SK-N-SH (cell line): ENCODE data around the gene TTC27. TPM values are rescaled to one million over a fixed set of nuclear protein-coding genes. Genes with fewer than 3 reads are reported as not detected.

Experiments used
- CTCF ChIA-PET: fragments of 300-600, 350-600 bp; formaldehyde crosslinking; extraction: SDS; loops from one replicate; lab custom pipeline; 2021; lab: Yijun Ruan, JAX
- POLR2A ChIA-PET: fragments of 350-600 bp; sonication (Branson Sonifier 250); formaldehyde crosslinking; extraction: SDS; loops from one replicate; lab custom pipeline; 2020; ENCODE audit warnings: antibody characterized with exemption, inconsistent platforms; lab: Yijun Ruan, JAX
- DNase-seq: peaks from one replicate; pipeline ENCODE4 v3.0.0; 2012
- H2AFZ ChIP-seq: fragments of 200-600 bp; sonication (generic); 2 replicates; pipeline ENCODE4 v1.8.1; 2016; ENCODE audit warnings: antibody characterized with exemption, mild to moderate bottlenecking, low read depth
- H3F3A ChIP-seq: fragments of 200-600 bp; sonication (generic); replicated peaks from 2 replicates; pipeline ENCODE3; 2016; ENCODE audit warnings: antibody characterized with exemption, mild to moderate bottlenecking; ENCODE audit not compliant: insufficient read depth
- H3K27ac ChIP-seq, 2 experiments: fragments of 200-500 bp in 1 of 2; fragments of 200-600 bp in 1 of 2; sonication (Bioruptor generic) in 1 of 2; sonication (generic), shearing (Covaris generic) in 1 of 2; 2 replicates each; pipeline versions ENCODE4 v1.5.1 to v1.6.1; 2014 to 2016; ENCODE audit warnings: low read depth in 2 of 2, inconsistent platforms in 1 of 2, low read length in 1 of 2, mild to moderate bottlenecking in 1 of 2, mixed read lengths in 1 of 2
- H3K27me3 ChIP-seq: fragments of 200-600 bp; sonication (generic), shearing (Covaris generic); 2 replicates; pipeline ENCODE4 v1.6.1; 2016; ENCODE audit warnings: mixed run types; ENCODE audit not compliant: insufficient read depth
- H3K36me3 ChIP-seq, 2 experiments: fragments of 200-500 bp in 1 of 2; fragments of 200-600 bp in 1 of 2; sonication (Bioruptor generic) in 1 of 2; sonication (generic) in 1 of 2; replicated peaks in 1 of 2; 2 replicates each; pipeline versions ENCODE3 to v1.5.1; 2014 to 2016; ENCODE audit warnings: low read length in 1 of 2, mild to moderate bottlenecking in 1 of 2; ENCODE audit not compliant: insufficient read depth in 2 of 2, control insufficient read depth in 1 of 2
- H3K4me1 ChIP-seq, 2 experiments: fragments of 200-500 bp in 1 of 2; fragments of 200-600 bp in 1 of 2; sonication (Bioruptor generic) in 1 of 2; sonication (generic), shearing (Covaris generic) in 1 of 2; 2 replicates each; pipeline versions ENCODE4 v1.5.1 to v1.6.1; 2014 to 2016; ENCODE audit warnings: low read depth in 1 of 2, low read length in 1 of 2, mixed run types in 1 of 2; ENCODE audit not compliant: insufficient read depth in 2 of 2, control insufficient read depth in 1 of 2
- H3K4me2 ChIP-seq: fragments of 200-600 bp; sonication (generic), shearing (Covaris generic); 2 replicates; pipeline ENCODE4 v1.6.1; 2017; ENCODE audit warnings: mixed run types
- H3K4me3 ChIP-seq, 2 experiments: fragments of 200-500 bp in 1 of 2; fragments of 200-600 bp in 1 of 2; sonication (Bioruptor generic) in 1 of 2; sonication (generic), shearing (Covaris generic) in 1 of 2; 2 replicates each; pipeline versions ENCODE4 v1.5.1 to v1.8.1; 2014 to 2016; ENCODE audit warnings: low read depth in 2 of 2, inconsistent platforms in 1 of 2, low read length in 1 of 2, mild to moderate bottlenecking in 1 of 2, mixed read lengths in 1 of 2, moderate library complexity in 1 of 2
- H3K79me2 ChIP-seq: fragments of 200-600 bp; sonication (generic); 2 replicates; pipeline ENCODE4 v1.8.1; 2017; ENCODE audit warnings: mild to moderate bottlenecking; ENCODE audit not compliant: insufficient read depth
- H3K9ac ChIP-seq: fragments of 200-600 bp; sonication (generic); 2 replicates; pipeline ENCODE4 v1.6.1; 2017; ENCODE audit warnings: mixed run types
- H3K9me2 ChIP-seq: fragments of 200-600 bp; sonication (generic); 2 replicates; pipeline ENCODE4 v1.6.1; 2017; ENCODE audit warnings: mixed run types
- H3K9me3 ChIP-seq: fragments of 200-600 bp; sonication (generic); 2 replicates; pipeline ENCODE4 v1.6.1; 2017; ENCODE audit warnings: mixed run types, mild to moderate bottlenecking, moderate library complexity
- H4K20me1 ChIP-seq: fragments of 200-600 bp; sonication (generic); 2 replicates; pipeline ENCODE4 v1.6.1; 2017; ENCODE audit warnings: mild to moderate bottlenecking, mixed run types; ENCODE audit not compliant: insufficient read depth
- EP300 ChIP-seq, 2 experiments: IDR thresholded peaks; 2 replicates each; pipeline versions ENCODE4 v1.4.0 to v1.6.1; 2012; ENCODE audit warnings: borderline replicate concordance in 1 of 2, low read depth in 1 of 2, low read length in 1 of 2
- FOXM1 ChIP-seq: IDR thresholded peaks from 2 replicates; pipeline ENCODE4 v1.4.0; 2012; ENCODE audit warnings: low read depth, mild to moderate bottlenecking
- GABPA ChIP-seq: IDR thresholded peaks from 2 replicates; pipeline ENCODE4 v1.4.0; 2012; ENCODE audit warnings: low read depth, mild to moderate bottlenecking
- GATA2 ChIP-seq: sonication (generic); formaldehyde crosslinking; IDR thresholded peaks from 2 replicates; pipeline ENCODE4 v1.5.0; 2020; ENCODE audit warnings: mild to moderate bottlenecking, missing genetic modification reagents
- IRF3 ChIP-seq: fragments of 150-350 bp; IDR thresholded peaks from 2 replicates; pipeline ENCODE4 v1.6.1; 2016; ENCODE audit warnings: mild to moderate bottlenecking, low read depth, low read length
- JUND ChIP-seq: IDR thresholded peaks from 2 replicates; pipeline ENCODE4 v1.4.0; 2012
- MEF2A ChIP-seq: IDR thresholded peaks from 2 replicates; pipeline ENCODE4 v1.4.0; 2012; ENCODE audit warnings: low read depth, borderline replicate concordance
- RAD21 ChIP-seq: IDR thresholded peaks from 2 replicates; pipeline ENCODE4 v1.6.1; 2012; ENCODE audit warnings: mild to moderate bottlenecking, low read length
- SMC3 ChIP-seq: IDR thresholded peaks from 2 replicates; pipeline ENCODE4 v1.6.1; 2012; ENCODE audit warnings: low read depth, low read length, improper control_type of control experiment
- TEAD4 ChIP-seq: IDR thresholded peaks from 2 replicates; pipeline ENCODE4 v1.4.0; 2012; ENCODE audit warnings: mild to moderate bottlenecking, borderline replicate concordance; ENCODE audit not compliant: insufficient read depth
- USF1 ChIP-seq: IDR thresholded peaks from 2 replicates; pipeline ENCODE4 v1.4.0; 2012; ENCODE audit warnings: low read depth, borderline replicate concordance
- WGBS: methylation state at CpG from one replicate; pipeline ENCODE4 v1.1.6; 2017; ENCODE audit warnings: low lambda C conversion rate; 5-methylcytosine and 5-hydroxymethylcytosine counted together
- polyA plus RNA-seq, 3 experiments: library from polyadenylated mRNA; depleted of rRNA; stranded (reverse); fragments of >200 nt; gene quantifications; 2 replicates each; pipeline ENCODE4 v1.2.3, GENCODE V29; 2012
- TF ChIP-seq, protein P1 (sequence below): IDR thresholded peaks from 2 replicates; pipeline ENCODE4 v1.4.0; 2012; ENCODE audit warnings: low read depth
- TF ChIP-seq, protein P2 (sequence below): fragments of 200-600 bp; sonication (generic); IDR thresholded peaks from 2 replicates; pipeline ENCODE4 v1.6.1; 2017; ENCODE audit warnings: antibody characterized with exemption, mild to moderate bottlenecking, moderate library complexity

TTC27 gene
- polyA plus RNA-seq, 1 of the 3 experiments (the other 2 are of a cell fraction), result 14.4 TPM

DNA sequence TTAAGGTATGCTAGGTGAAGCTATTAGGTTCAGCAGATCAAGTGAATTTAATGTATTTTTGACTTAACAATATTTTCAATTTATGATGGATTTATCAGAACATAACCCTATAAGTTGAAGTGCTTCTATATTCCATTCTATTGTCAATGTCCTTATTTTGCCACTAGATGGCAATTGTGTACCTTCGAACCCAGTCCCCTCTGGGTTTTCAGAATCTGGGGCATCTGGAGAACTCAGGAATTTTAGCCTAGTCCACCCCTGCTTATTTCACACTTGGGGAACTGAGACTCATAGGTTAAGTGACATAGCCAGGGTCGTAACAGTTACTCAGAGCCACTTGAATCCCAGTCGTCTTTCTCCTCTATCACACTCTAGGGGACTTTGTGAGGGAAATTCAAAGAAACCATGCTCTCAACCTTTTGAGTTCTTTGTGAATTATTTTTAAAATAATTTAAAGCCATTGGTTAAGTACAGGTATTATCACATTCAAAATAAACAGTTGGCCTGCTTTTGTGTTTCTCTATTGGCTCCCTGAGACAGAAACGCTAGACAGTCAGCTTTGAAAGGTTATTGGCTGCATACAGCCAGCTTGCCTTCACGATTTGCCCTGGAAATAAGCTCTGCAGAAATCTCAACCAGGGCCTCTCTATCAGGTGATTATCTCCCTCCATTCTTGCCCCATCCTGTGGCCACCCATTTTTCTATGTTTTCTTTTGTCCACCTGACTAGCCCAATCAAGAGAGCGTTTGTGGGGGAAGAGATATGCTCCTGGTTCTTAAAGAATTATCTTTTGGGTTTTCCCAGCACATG is 145.0 kb downstream of the TTC27 start:
- DNase-seq, result peak; percentile 75
- no peaks in the 10 kb centered on the region for H3F3A ChIP-seq
- no peaks in the 10 kb centered on the region; a peak in 2 of 4 replicates for H3K4me1 ChIP-seq
- H2AFZ ChIP-seq, result no peak overlapping the region
- no peaks in the 10 kb centered on the region for H3K79me2 ChIP-seq
- peaks cover 0 to 13% of the 10 kb centered on the region in 2 experiments for H3K36me3 ChIP-seq
- no peaks in the 10 kb centered on the region for H3K9me2 ChIP-seq
- H3K27me3 ChIP-seq, result no peaks in the 10 kb centered on the region
- WGBS, result 68% methylated on average over 6 of the region's 6 CpGs
- H4K20me1 ChIP-seq, result no peaks in the 10 kb centered on the region
- H3K4me2 ChIP-seq, result no peak overlapping the region
- POLR2A ChIA-PET, result no interaction called here
- H3K27ac ChIP-seq, result no peak overlapping the region
- no peak overlapping the region; a peak in 1 of 4 replicates for H3K4me3 ChIP-seq
- TF ChIP-seq SMC3 (peak; percentile 97), EP300 (IDR thresholded peaks at IDR 0.05; ENCODE audit: borderline replicate concordance in 1 of 2, low read depth in 1 of 2, low read length in 1 of 2) (no peak), FOXM1 (no peak), TEAD4 (0 out of 2 replicates have a peak, but pooled peaks have one; percentile 21), USF1 (no peak), RAD21 (peak; percentile 100), JUND (no peak), GABPA (no peak), IRF3 (no peak), GATA2 (CRISPR knock-in tag) (no peak), MEF2A (no peak)
- TF ChIP-seq, protein P1, sequence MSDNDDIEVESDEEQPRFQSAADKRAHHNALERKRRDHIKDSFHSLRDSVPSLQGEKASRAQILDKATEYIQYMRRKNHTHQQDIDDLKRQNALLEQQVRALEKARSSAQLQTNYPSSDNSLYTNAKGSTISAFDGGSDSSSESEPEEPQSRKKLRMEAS, result no peak
- TF ChIP-seq, protein P2, sequence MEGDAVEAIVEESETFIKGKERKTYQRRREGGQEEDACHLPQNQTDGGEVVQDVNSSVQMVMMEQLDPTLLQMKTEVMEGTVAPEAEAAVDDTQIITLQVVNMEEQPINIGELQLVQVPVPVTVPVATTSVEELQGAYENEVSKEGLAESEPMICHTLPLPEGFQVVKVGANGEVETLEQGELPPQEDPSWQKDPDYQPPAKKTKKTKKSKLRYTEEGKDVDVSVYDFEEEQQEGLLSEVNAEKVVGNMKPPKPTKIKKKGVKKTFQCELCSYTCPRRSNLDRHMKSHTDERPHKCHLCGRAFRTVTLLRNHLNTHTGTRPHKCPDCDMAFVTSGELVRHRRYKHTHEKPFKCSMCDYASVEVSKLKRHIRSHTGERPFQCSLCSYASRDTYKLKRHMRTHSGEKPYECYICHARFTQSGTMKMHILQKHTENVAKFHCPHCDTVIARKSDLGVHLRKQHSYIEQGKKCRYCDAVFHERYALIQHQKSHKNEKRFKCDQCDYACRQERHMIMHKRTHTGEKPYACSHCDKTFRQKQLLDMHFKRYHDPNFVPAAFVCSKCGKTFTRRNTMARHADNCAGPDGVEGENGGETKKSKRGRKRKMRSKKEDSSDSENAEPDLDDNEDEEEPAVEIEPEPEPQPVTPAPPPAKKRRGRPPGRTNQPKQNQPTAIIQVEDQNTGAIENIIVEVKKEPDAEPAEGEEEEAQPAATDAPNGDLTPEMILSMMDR, result peak; percentile 98
- H3K9ac ChIP-seq, result no peak overlapping the region
- CTCF ChIA-PET, result interaction anchor here (0.6 to 7.6 kb wide), 42 partner anchors 10 to 887 kb away, joined by 3 to 75 read pairs (median 4); no protein-coding TSS in a partner anchor
- no peaks in the 10 kb centered on the region for H3K9me3 ChIP-seq
